ENCODE results near the gene WNK1.
A peak's percentile ranks its signal among the peaks of the same experiment; 100 is the strongest.
"Not testable (repeated sequence)": the region's sequence is repeated elsewhere in the genome, so short reads cannot be mapped to it uniquely, and the experiment has no call there.

The WNK1 gene

GRCh38 chr12:749751-750270 is 2.6 kb upstream of the WNK1 start:
- DNase-seq = no peak

GRCh38 chr12:750366-751191 is 1.8 kb upstream of the WNK1 start:
- DNase-seq = no peak

GRCh38 chr12:751192-751998 is 984 bp upstream of the WNK1 start:
- DNase-seq = peak; percentile 90

- DNase-seq = peak; percentile 56
Observed at GRCh38 chr12:752695-753610, 574 bp downstream of the WNK1 start.

- peak; percentile 48 for DNase-seq
Observed at GRCh38 chr12:753611-754472, 1.5 kb downstream of the WNK1 start.

GRCh38 chr12:754473-754820 is 2.1 kb downstream of the WNK1 start:
- peak; percentile 12 for DNase-seq

- peak; percentile 25 for DNase-seq
Observed at GRCh38 chr12:754851-755562, 2.6 kb downstream of the WNK1 start.

GRCh38 chr12:759628-760027 is 7.2 kb downstream of the WNK1 start:
- no peak for DNase-seq

GRCh38 chr12:761256-761655 is 8.9 kb downstream of the WNK1 start:
- no peak for DNase-seq

GRCh38 chr12:765840-766239 is 13.5 kb downstream of the WNK1 start:
- no peak for DNase-seq

- no peak for DNase-seq
Observed at GRCh38 chr12:768434-768833, 16.1 kb downstream of the WNK1 start.

GRCh38 chr12:770479-770878 is 18.1 kb downstream of the WNK1 start:
- no peak for DNase-seq

GRCh38 chr12:772056-772697 is 19.8 kb downstream of the WNK1 start:
- no peak for DNase-seq

GRCh38 chr12:774051-774614 is 21.8 kb downstream of the WNK1 start:
- no peak for DNase-seq

- DNase-seq = not testable (repeated sequence)
Observed at GRCh38 chr12:775973-776771, 23.8 kb downstream of the WNK1 start.

- not testable (repeated sequence) for DNase-seq
Observed at GRCh38 chr12:776772-777373, 24.5 kb downstream of the WNK1 start.

- no peak for DNase-seq
Observed at GRCh38 chr12:777550-778047, 25.2 kb downstream of the WNK1 start.

- no peak for DNase-seq
Observed at GRCh38 chr12:778615-779014, 26.2 kb downstream of the WNK1 start.
